ENCODE measurements around the gene EIF6.
"Not testable (repeated sequence)": the region's sequence is repeated elsewhere in the genome, so short reads cannot be mapped to it uniquely, and the experiment has no call there.

EIF6 gene

DNA sequence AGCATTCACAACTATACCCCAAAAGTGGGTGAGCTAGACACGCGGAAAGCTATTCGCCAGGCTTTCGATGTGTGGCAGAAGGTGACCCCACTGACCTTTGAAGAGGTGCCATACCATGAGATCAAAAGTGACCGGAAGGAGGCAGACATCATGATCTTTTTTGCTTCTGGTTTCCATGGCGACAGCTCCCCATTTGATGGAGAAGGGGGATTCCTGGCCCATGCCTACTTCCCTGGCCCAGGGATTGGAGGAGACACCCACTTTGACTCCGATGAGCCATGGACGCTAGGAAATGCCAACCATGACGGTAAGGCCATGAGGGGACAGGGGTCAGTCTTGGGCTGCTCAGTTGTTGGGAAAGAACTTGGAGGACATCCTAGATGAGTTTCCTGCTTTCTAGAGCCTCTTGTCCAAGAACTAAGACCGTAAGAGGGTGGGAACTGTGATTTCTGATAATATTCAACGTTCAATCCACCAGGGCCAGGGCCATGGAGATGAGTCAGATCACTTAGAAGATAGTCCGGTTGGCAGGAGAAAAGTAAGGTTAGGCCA lies 30.0 kb downstream of the EIF6 start:
- DNase-seq (ENCODE audit: low spot score): no peak

DNA sequence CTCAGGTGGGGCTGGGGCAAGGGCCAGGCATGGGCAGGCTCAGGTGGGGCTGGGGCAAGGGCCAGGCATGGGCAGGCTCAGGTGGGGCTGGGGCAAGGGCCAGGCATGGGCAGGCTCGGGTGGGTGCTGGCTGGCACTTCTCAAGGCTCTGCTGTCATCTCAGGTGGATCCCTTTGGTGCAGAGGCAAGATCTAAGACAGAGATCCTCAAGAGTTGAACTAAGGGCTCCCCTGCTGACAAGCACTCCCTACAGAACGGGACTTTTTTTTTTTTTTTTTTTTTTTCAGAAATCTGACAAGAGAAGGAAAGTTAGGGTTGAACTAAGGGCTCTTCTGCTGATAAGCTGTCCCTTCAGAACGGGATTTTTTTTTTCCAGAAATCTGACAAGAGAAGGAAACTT lies 31.6 kb downstream of the EIF6 start:
- DNase-seq (ENCODE audit: low spot score): no peak

DNA sequence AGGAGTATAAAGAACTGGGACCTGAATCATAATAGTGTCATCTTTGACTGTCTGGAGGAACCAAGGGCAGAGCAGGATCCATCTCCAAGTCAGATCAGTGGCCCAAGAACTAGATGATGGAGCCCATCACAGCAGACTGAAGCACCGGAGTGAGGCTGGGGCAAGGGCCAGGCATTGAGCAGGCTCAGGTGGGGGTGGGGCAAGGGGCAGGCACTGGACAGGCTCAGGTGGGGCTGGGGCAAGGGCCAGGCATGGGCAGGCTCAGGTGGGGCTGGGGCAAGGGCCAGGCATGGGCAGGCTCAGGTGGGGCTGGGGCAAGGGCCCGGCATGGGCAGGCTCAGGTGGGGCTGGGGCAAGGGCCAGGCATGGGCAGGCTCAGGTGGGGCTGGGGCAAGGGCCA lies 32.0 kb downstream of the EIF6 start:
- not testable (repeated sequence) for DNase-seq (ENCODE audit: low spot score)

DNA sequence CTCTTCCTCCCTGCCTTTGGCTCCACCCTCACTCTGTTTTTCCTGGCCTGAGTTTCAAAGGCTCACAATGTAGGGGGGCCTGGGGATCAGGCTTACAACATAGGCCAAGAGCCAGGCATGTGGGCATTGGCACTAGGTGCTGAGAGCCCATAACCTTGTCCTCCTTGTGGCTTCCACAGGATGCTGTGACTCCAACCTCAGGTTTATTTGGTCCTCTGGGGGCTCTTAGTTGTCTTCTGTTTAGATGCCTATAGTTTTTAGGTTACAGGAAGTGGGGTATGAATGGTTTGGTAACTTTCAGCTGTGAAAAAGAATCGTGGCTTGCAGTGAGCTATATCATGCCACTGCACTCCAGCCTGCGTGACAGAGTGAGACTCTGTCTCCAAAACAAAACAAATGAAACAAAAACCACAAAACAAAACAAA lies 32.5 kb downstream of the EIF6 start:
- no peak for DNase-seq (ENCODE audit: low spot score)

DNA sequence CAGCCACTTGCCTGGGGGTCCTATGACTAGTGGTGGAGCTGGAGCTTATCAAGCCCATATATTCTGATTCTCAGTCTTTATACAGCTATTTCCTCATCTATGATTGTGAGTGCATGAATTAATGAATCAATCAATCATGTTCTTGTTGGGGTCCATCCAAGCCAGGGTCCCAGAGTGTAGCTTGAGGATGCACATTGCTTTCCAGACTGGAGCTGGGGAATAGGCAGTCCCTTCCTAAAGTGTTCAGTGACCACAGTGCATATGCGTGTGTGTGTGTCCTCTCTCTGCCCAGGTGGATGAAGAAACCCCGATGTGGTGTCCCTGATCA lies 33.0 kb downstream of the EIF6 start:
- DNase-seq (ENCODE audit: low spot score): no peak

DNA sequence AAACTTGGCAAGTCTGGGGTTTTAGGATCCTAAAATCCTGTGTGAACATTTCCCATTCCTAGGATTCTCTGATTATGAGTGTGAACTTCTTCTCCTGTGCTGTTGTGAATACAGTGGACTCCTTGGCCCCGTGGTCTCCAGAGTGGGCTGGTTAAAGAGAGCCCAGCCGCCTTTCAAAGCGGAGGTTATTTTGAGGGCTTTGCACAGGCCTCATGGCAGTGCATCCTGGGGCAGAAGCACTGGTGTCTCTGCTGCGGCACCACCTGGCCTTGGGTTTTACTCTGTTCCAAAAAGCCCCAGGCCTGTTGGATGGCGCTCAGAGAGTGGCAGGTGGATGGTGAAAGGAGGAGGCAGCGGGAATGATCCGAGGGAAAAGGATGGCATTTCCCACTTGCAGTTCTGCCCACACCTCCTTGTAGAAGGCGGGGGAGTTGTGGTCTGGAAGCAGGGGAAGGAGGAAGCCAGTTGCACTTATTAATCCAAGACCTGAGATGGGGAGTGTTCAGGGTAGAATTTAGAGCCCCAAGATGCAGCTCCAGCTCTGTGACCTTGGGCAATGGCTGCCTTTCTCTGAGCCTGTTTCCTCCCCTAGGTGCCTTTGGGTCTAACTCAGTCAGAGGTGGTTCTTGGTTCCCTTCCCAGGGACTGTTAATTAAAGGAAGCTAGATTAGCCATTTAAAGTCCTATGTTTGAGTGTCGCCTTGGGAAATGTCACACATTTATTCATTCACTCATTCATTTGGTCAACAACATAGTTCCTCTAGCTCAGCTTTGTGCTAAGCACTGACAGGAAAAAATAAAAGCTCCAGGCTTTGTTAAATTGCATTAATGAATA lies 35.7 kb downstream of the EIF6 start:
- no peak for DNase-seq (ENCODE audit: low spot score)

DNA sequence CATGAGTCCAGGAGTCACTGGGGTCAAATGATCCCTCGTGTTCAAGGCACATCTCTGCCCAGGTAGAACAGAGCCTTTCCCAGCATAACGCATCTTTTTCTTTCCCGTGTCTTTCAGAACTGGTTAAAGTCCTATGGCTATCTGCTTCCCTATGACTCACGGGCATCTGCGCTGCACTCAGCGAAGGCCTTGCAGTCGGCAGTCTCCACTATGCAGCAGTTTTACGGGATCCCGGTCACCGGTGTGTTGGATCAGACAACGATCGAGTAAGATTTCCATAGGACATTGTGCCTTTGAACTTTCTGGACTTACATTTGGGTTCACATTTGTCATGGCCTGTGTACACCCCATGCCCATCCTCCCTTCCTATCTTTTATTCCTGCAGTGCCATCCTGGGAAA lies 37.8 kb downstream of the EIF6 start:
- DNase-seq (ENCODE audit: low spot score): no peak

DNA sequence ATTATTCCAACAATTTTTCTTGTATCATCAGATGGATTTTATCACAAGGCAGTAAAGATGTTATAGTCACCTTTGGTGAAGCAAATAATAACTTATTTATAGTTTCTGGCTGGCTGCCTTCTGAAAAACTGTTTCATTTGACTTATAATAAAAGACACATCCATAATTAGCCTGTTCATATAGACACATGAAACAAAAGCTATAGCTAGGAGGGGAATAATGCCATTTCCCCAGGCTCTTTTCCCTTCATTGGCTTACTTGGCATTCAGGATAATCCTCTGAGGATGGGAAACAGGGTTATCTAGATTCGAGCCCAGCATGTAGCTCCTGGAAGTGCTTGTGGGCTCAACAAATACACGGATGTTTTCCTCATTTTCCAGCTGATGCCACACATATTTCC lies 40.6 kb downstream of the EIF6 start:
- DNase-seq (ENCODE audit: low spot score): no peak

DNA sequence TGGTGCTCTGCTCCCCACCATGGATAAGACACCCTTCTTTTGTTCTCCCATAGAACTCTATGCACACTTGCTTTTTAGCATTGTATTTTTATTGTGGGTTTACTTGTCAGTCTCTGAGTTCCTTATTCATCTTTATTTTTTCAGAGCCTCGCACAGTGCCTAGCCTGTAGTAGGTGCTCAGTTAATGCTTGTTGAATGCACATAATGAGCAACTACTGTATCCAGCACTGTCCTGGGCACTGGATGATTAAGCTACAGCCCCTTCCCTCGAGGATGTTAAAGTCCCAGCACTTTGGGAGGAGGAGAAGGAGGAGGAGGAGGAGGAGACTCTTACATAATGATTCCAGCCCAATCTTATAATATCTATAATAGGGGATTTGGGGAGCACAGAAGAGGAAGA lies 41.3 kb downstream of the EIF6 start:
- no peak for DNase-seq (ENCODE audit: low spot score)

DNA sequence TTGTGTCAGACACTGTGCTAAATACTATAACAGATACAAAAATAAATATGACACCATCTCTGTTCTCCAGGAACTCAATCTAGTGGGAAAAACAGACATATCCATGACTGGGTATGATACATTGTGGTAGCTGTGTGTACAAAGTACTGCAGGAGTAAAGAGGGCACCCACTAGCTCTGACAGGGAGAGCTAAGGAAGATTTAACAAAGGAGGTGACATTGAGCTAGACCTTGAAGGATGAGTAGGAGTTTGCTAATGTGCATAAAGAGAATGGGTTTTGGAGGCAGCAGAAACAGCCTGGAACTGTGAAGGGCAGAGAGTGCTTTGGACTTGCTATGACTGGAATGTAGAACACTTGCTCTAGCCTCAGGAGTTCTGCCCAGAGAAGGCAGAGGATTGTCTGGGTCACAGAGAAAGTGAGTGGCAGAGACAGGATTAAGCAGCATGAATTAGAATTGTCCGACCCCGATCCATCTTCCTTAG lies 43.7 kb downstream of the EIF6 start:
- no peak for DNase-seq (ENCODE audit: low spot score)

DNA sequence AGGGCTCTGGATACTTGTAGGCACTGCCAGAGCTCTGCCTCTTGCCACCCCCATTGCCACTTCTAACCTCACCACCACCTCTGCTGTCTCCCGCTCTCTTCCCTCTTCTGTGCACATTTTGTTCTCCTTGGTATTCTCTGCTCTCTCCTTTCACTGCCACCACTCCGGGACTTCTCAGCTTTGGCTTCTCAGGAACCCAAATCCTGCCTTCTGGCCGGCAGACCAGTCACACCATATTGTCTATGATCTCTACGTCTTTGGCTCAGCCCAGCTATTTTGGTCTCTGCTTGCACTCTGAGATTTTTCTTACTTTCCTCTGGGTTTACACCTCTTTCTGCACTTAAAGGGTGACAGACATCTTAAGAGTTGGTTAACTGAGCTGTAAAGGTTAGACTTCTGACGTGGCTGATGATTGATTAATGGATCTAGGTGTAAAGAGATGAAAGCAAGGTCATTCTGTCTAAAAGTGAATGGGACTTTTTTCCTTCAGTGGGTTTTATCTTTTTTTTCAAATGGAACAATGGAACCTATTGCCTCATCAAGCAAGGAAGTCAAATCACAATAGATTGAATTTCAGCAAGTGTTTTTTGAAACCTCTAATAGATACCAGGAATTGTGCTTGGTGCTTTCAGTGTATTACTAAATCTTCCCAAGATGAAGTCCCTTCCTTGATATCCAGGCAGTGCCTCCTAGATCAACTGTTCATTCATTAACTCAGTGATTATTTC lies 44.3 kb downstream of the EIF6 start:
- DNase-seq (ENCODE audit: low spot score): no peak

DNA sequence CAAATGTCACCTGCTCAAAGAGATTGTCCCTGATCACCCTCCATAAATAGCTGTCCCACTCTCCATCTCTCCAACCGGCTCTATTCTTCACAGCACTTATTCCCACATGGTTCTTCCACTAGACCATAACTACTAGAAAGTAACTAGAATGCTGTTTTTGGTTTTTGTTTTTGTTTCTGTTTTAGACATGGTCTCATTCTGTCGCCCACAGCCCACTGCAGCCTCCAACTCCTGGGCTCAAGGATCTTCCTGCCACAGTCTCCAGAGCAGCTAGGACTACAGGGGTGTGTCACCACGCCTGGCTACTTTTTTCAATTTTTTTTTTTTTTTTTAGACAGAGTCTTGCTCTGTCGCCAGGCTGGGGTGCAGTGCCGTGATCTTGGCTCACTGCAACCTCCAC lies 45.8 kb downstream of the EIF6 start:
- DNase-seq (ENCODE audit: low spot score): no peak

DNA sequence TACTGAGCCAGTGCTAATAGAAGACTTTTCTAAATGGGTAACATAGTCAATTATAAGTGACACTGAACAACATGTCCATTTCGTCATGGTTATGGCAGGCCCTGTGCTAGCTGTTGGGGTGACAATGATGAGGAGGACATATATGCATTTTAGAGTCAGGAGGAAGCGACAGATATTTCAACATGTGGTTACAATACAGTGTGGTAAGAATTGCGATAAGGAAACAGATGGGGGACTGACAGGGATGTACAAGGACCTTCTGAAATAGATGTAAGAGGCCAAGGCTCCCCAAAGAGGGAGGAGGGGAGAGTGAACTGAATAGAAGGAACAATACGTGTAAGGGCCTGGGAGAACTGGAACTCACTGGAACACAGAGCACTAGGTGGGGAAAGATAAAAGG lies 46.4 kb downstream of the EIF6 start:
- DNase-seq (ENCODE audit: low spot score): no peak

DNA sequence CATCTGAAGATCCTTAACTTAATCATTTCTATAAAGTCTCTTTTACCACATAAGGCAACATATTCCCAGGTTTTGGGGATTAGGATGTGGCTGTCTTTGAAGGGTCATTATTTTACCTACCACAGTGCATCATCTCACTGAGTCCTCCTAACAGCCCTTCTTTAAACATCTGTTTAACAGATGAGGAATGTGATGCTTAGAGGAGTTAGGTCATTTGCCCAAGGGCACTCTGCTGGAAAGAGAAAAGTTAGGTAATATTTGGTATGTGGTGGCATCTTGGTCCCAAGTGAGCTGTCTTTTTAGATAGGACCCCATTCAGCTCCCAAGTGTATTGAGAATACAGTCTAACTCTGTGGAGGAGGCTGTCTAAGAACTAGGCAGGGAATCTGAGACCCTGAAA lies 47.1 kb downstream of the EIF6 start:
- no peak for DNase-seq (ENCODE audit: low spot score)

DNA sequence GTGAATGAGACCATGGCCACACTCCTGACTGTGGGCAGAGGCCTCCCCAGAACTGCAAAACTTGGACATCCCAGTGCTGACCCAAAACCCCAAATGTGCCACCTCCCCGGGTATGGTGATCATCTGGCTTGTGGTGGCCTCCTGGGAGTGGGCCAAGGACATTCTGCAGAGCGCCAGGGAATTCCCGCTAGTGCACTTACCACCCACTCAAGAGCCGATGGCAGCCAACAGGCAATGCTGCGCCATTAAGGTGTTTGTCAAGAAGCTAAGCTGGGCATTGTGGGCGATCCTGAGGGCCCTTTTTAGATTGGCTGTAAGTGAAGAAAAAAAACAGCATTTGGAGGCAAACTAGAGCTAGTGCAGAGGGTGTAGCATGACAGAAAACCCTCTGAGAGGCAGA lies 48.7 kb downstream of the EIF6 start:
- no peak for DNase-seq (ENCODE audit: low spot score)

DNA sequence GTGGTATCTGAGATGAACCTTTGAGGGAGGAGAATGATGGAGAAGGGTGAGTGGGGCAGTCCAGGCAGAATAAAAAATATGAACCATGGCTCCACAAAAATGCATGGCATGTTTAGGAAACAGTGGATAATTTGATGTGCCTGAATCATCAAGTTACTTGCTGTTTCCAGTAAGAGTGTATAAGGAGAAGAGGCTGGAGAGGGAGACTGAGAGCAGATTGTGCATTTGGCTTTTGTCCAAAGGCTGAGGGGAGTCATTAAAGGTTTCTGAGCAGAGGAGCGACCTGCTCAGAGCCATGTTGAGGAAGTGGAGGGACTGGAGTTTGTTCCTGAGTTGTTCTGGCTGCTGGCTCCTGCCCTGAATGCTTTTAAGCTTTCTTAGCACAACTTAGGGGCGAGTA lies 52.0 kb downstream of the EIF6 start:
- no peak for DNase-seq (ENCODE audit: low spot score)
